GM12878 (cell line): Measurements from ENCODE around the gene TRDMT1. TPM values are rescaled to one million over a fixed set of nuclear protein-coding genes. Genes with fewer than 3 reads are reported as not detected.

Source experiments
- ATAC-seq: fragments of 200-7000 bp; cut with Tn5 transposase; 3 replicates; pipeline ENCODE4 v1.9.1; 2020; ENCODE audit warnings: mild to moderate bottlenecking, moderate library complexity
- BruUV-seq: library from RNA; stranded (reverse); fragments of 400-500 nt; replicated peaks from 2 replicates; lab custom pipeline; 2021; lab: Mats Ljungman, UMichigan
- CTCF ChIA-PET: fragments of 300-600 bp; sonication (Branson Sonifier 250); formaldehyde crosslinking; extraction: SDS; loops from one replicate; lab custom pipeline; 2021; ENCODE audit warnings: inconsistent platforms; lab: Yijun Ruan, JAX
- POLR2A ChIA-PET: fragments of 350-600 bp; formaldehyde crosslinking; extraction: SDS; loops from one replicate; lab custom pipeline; 2021; ENCODE audit warnings: inconsistent platforms; lab: Charles Lee
- RAD21 ChIA-PET: fragments of 300-600 bp; sonication (Branson Sonifier 250); formaldehyde crosslinking; loops from one replicate; lab custom pipeline; 2023; ENCODE audit warnings: antibody characterized with exemption; ENCODE audit not compliant: unreplicated experiment; lab: Charles Lee
- SMC1A ChIA-PET: fragments of 300-600 bp; sonication (Branson Sonifier 250); formaldehyde crosslinking; loops from one replicate; lab custom pipeline; 2023; ENCODE audit not compliant: unreplicated experiment, uncharacterized antibody; lab: Charles Lee
- DNase-seq: peaks from one replicate; pipeline ENCODE4 v3.0.0-alpha.2; 2011; ENCODE audit warnings: low read depth, low spot score
- FAIRE-seq: peaks from 3 replicates; lab custom pipeline; 2011; peaks lifted over from hg19 to GRCh38; lab: Jason Lieb, UNC
- H2AFZ ChIP-seq: 2 replicates; pipeline ENCODE4 v1.6.0; 2011; ENCODE audit warnings: low read depth, low read length, control low read depth; ENCODE audit not compliant: control insufficient read depth
- H3K27ac ChIP-seq: 2 replicates; pipeline ENCODE4 v1.5.1; 2011; ENCODE audit warnings: control low read depth; ENCODE audit not compliant: control insufficient read depth, insufficient read depth
- H3K27me3 ChIP-seq, 2 experiments: replicated peaks in 1 of 2; 2 replicates each; pipeline versions ENCODE4 v1.6.0 to v1.6.1; 2011; ENCODE audit warnings: low read length in 1 of 2; ENCODE audit not compliant: control insufficient read depth in 2 of 2, insufficient read depth in 2 of 2
- H3K36me3 ChIP-seq, 2 experiments: 2 replicates each; pipeline ENCODE4 v1.5.1; 2011; ENCODE audit warnings: low read length in 1 of 2; ENCODE audit not compliant: control insufficient read depth in 2 of 2, insufficient read depth in 2 of 2
- H3K4me1 ChIP-seq: 2 replicates; pipeline ENCODE4 v1.6.1; 2011; ENCODE audit warnings: mild to moderate bottlenecking, low read length, moderate library complexity, mixed read lengths; ENCODE audit not compliant: control insufficient read depth, insufficient read depth
- H3K4me2 ChIP-seq: 2 replicates; pipeline ENCODE4 v1.6.0; 2011; ENCODE audit warnings: control low read depth; ENCODE audit not compliant: control insufficient read depth, insufficient read depth
- H3K4me3 ChIP-seq: fragments of 200-600 bp; sonication (generic); 2 replicates; pipeline ENCODE4 v1.5.1; 2016
- H3K79me2 ChIP-seq: 2 replicates; pipeline ENCODE4 v1.6.0; 2011; ENCODE audit warnings: low read length; ENCODE audit not compliant: control insufficient read depth, insufficient read depth
- H3K9ac ChIP-seq: 2 replicates; pipeline ENCODE4 v1.8.0; 2011; ENCODE audit warnings: low read length, control low read depth, mixed read lengths; ENCODE audit not compliant: control insufficient read depth, insufficient read depth
- H3K9me3 ChIP-seq: replicated peaks from 3 replicates; pipeline ENCODE4 v1.5.1; 2011; ENCODE audit warnings: mild to moderate bottlenecking, low read length; ENCODE audit not compliant: control insufficient read depth, insufficient read depth
- H4K20me1 ChIP-seq: 2 replicates; pipeline ENCODE4 v1.6.0; 2011; ENCODE audit not compliant: control insufficient read depth, insufficient read depth
- NFYA ChIP-seq: IDR thresholded peaks from 2 replicates; pipeline ENCODE4 v1.6.1; 2011; ENCODE audit warnings: low read depth, mild to moderate bottlenecking, low read length, improper control_type of control experiment, borderline replicate concordance
- ZBED1 ChIP-seq: IDR thresholded peaks from 2 replicates; pipeline ENCODE4 v1.6.1; 2016; ENCODE audit warnings: borderline replicate concordance
- in situ Hi-C: fragments of 300-500 bp; cut with MboI; formaldehyde crosslinking; loops from 9 replicates; pipeline ENCODE4 v1.14.3; 2018; ENCODE audit warnings: mixed read lengths
- intact Hi-C: fragments of 100-400 bp; cut with micrococcal nuclease; formaldehyde crosslinking; loops from one replicate; pipeline ENCODE4 v1.14.2; 2022; ENCODE audit not compliant: unreplicated experiment
- polyA plus RNA-seq, 11 experiments: library from polyadenylated mRNA; depleted of rRNA in 4 of 11; unstranded in 6 of 11; stranded (reverse) in 5 of 11; fragments of >200 nt; fragmentation: Nextera tagmentation in 4 of 11; fragmentation: Illumina TruSeq in 1 of 11; extraction: Ambion mirVana in 4 of 11; extraction: Trizol in 1 of 11; gene quantifications; 1 replicate in 1 of 11; 2 replicates in 10 of 11; pipeline versions ENCODE4 v1.2.1 to v1.2.3, GENCODE V29; 2011 to 2016; ENCODE audit warnings: inconsistent platforms in 2 of 11, missing spikeins in 2 of 11, low read depth in 1 of 11
- total RNA-seq, 4 experiments: library from RNA; depleted of rRNA in 3 of 4; stranded (reverse); fragments of >200 nt in 3 of 4; fragmentation: Illumina TruSeq in 1 of 4; extraction: Trizol in 1 of 4; gene quantifications; 2 replicates each; pipeline versions ENCODE4 v1.2.1 to v1.2.3, GENCODE V29; 2013 to 2021
- TF ChIP-seq, protein P1 (sequence below): fragments of 450-650 bp; IDR thresholded peaks from 2 replicates; pipeline ENCODE4 v1.6.1; 2017; ENCODE audit warnings: mild to moderate bottlenecking, low read depth, inconsistent platforms; ENCODE audit not compliant: poor library complexity, severe bottlenecking
- TF ChIP-seq, protein P2 (sequence below): IDR thresholded peaks from 2 replicates; pipeline ENCODE4 v1.6.1; 2012; ENCODE audit warnings: low read length, inconsistent platforms

Gene TRDMT1
- total and polyA plus RNA-seq, 10 of the 15 experiments (the other 5 are each of a cell fraction or from before 2014, with no cell fraction given), result 2.3 to 9.7 (median 4.6) TPM

DNA sequence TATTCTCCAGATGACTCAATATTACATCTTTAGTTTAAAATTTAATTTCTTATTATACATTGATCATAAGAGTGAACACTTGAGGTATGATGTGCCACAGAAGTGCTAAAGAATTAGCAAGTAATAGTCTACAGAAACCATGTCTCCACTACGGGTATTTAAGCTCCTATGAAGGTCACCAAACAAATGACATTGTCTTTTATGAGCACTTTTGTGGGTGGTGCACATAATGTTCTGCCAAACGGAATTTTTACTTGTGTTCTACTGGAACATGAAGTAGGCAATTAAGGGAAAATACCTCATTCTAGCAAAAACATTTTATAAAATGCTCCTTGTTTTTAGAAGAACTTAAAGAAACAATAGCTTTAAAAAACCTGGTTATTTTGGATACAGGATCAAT is 44.4 kb downstream of the TRDMT1 start (continued):
- TF ChIP-seq, protein P1, sequence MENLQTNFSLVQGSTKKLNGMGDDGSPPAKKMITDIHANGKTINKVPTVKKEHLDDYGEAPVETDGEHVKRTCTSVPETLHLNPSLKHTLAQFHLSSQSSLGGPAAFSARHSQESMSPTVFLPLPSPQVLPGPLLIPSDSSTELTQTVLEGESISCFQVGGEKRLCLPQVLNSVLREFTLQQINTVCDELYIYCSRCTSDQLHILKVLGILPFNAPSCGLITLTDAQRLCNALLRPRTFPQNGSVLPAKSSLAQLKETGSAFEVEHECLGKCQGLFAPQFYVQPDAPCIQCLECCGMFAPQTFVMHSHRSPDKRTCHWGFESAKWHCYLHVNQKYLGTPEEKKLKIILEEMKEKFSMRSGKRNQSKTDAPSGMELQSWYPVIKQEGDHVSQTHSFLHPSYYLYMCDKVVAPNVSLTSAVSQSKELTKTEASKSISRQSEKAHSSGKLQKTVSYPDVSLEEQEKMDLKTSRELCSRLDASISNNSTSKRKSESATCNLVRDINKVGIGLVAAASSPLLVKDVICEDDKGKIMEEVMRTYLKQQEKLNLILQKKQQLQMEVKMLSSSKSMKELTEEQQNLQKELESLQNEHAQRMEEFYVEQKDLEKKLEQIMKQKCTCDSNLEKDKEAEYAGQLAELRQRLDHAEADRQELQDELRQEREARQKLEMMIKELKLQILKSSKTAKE, result no peak
- no peak for TF ChIP-seq NFYA
- no peak for TF ChIP-seq ZBED1

DNA sequence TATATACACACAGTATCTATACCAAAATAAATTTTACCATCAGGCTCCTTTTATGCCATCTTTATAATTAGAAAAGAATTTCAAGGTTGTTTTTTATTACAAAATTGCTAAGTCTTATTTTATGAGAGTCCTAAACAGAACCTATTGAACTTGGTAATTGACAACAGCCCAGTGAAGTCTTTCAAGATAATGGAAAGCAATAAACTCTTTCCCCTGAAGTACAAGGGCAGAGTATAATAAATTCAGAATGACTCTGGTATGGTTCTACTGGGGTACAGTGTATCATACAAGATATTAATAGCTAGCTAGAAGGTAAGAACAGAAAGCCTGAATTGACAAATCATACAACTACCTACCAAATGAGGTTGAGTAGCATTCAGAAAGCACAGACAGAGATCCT is 45.6 kb downstream of the TRDMT1 start:
- RAD21 ChIA-PET, result no interaction called here
- intact Hi-C loops, result no loop called here
- Histone ChIP-seq H3K27me3 (no peaks in the 10 kb centered on the region), H3K4me1 (no peaks in the 10 kb centered on the region), H3K9ac (no peak overlapping the region), H3K4me3 (no peak overlapping the region), H3K79me2 (no peaks in the 10 kb centered on the region), H3K4me2 (no peak overlapping the region), H3K36me3 (no peaks in the 10 kb centered on the region), H2AFZ (no peak overlapping the region), H3K27ac (no peak overlapping the region), H3K9me3 (no peaks in the 10 kb centered on the region), H4K20me1 (no peaks in the 10 kb centered on the region)
- no TSS peak for BruUV-seq
- DNase-seq (no peak), ATAC-seq (no peak), FAIRE-seq (no peak)
- POLR2A ChIA-PET, result no interaction called here
- in situ Hi-C loops, result no loop called here
- CTCF ChIA-PET, result no interaction called here
- SMC1A ChIA-PET, result no interaction called here
- TF ChIP-seq NFYA, result no peak
- TF ChIP-seq, protein P2, sequence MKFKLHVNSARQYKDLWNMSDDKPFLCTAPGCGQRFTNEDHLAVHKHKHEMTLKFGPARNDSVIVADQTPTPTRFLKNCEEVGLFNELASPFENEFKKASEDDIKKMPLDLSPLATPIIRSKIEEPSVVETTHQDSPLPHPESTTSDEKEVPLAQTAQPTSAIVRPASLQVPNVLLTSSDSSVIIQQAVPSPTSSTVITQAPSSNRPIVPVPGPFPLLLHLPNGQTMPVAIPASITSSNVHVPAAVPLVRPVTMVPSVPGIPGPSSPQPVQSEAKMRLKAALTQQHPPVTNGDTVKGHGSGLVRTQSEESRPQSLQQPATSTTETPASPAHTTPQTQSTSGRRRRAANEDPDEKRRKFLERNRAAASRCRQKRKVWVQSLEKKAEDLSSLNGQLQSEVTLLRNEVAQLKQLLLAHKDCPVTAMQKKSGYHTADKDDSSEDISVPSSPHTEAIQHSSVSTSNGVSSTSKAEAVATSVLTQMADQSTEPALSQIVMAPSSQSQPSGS, result no peak
